Measurements from ENCODE around the gene MS4A12. TPM values are rescaled to one million over a fixed set of nuclear protein-coding genes. Genes with fewer than 3 reads are reported as not detected.
"Not testable (repeated sequence)": the region's sequence is repeated elsewhere in the genome, so short reads cannot be mapped to it uniquely, and the experiment has no call there.

Gene MS4A12
- total RNA-seq, 4 donors from 2014 or later: 1.8 TPM; not detected in 3

DNA sequence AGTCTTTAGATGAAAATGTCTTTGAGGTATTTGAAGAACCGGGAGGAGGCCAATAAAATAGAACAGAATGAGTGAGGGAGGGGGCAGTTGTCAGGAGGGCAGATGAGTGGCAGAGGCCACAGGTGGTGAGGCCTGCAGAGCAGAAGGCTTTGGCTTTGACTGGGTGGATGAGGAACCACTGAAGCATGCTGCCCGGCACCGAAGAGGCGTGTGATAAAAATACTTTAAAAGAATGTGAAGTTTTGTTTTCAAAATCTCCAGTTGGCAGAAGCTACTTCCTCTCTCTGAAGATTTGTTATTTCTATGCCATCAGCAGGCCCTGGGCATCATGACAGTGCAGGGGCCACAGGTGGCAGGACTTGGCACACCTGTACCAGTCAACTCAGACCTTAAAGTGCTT is 6.3 kb downstream of the MS4A12 start:
- H3K27ac ChIP-seq (replicated peaks in 1 of 4): no peak overlapping the region
- H3K9me3 ChIP-seq: no peaks in the 10 kb centered on the region
- TF ChIP-seq EP300 (IDR thresholded peaks at IDR 0.05) (no peak), POLR2AphosphoS5 (IDR thresholded peaks at IDR 0.05) (no peak), POLR2A (IDR thresholded peaks at IDR 0.05; ENCODE audit: low read depth) (no peak)
- TF ChIP-seq, protein P1, sequence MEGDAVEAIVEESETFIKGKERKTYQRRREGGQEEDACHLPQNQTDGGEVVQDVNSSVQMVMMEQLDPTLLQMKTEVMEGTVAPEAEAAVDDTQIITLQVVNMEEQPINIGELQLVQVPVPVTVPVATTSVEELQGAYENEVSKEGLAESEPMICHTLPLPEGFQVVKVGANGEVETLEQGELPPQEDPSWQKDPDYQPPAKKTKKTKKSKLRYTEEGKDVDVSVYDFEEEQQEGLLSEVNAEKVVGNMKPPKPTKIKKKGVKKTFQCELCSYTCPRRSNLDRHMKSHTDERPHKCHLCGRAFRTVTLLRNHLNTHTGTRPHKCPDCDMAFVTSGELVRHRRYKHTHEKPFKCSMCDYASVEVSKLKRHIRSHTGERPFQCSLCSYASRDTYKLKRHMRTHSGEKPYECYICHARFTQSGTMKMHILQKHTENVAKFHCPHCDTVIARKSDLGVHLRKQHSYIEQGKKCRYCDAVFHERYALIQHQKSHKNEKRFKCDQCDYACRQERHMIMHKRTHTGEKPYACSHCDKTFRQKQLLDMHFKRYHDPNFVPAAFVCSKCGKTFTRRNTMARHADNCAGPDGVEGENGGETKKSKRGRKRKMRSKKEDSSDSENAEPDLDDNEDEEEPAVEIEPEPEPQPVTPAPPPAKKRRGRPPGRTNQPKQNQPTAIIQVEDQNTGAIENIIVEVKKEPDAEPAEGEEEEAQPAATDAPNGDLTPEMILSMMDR (IDR thresholded peaks at IDR 0.05): no peak
- no peaks in the 10 kb centered on the region for H3K27me3 ChIP-seq
- WGBS: 62% methylated on average over 4 of the region's 4 CpGs
- intact Hi-C loops (cut with DNase I): no loop called here
- H3K4me1 ChIP-seq: no peaks in the 10 kb centered on the region
- no peak for DNase-seq (ENCODE audit: extremely low spot score)
- no peaks in the 10 kb centered on the region for H3K36me3 ChIP-seq
- no peak overlapping the region for H3K4me3 ChIP-seq

DNA sequence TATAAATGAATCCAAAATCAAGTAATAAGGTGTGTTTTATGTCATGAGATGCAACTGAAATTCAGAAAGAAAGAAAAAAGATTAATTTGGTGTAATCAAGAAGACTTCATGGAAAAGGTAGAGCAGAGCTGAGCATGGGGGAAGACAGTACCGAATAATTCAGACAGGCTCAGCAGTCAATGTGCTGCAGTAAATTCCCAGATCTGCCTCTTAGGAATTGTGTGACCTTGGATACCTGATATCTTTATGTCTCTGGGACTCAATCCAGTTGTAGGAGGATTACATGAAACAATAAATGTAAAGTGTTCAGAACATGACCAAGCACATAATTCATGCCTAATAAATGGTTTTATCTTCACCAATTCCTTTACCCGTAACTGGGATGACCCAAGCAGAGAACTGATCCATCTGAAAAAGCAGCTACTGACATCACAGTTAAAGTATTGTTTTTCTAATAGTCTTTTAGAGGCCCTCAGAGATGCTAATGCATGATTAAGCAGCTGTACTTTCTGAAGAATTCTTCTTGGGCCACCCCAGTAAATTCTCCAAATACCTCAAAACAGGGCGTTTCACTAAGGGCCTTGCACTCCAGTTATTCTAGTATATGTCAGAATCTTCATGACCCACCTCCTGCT is 7.8 kb downstream of the MS4A12 start:
- Histone ChIP-seq H3K27me3 (no peaks in the 10 kb centered on the region), H3K4me3 (no peak overlapping the region), H3K36me3 (no peaks in the 10 kb centered on the region), H3K4me1 (no peaks in the 10 kb centered on the region), H3K27ac (replicated peaks in 1 of 4) (no peak overlapping the region), H3K9me3 (no peaks in the 10 kb centered on the region)
- 62% methylated on average over 3 of the region's 3 CpGs for WGBS
- intact Hi-C loops (cut with DNase I): no loop called here
- no peak for DNase-seq (ENCODE audit: extremely low spot score)
- TF ChIP-seq POLR2A (IDR thresholded peaks at IDR 0.05; ENCODE audit: low read depth): no peak
- TF ChIP-seq, protein P1 (IDR thresholded peaks at IDR 0.05): no peak
- no peak for TF ChIP-seq EP300 (IDR thresholded peaks at IDR 0.05)
- no peak for TF ChIP-seq POLR2AphosphoS5 (IDR thresholded peaks at IDR 0.05)

DNA sequence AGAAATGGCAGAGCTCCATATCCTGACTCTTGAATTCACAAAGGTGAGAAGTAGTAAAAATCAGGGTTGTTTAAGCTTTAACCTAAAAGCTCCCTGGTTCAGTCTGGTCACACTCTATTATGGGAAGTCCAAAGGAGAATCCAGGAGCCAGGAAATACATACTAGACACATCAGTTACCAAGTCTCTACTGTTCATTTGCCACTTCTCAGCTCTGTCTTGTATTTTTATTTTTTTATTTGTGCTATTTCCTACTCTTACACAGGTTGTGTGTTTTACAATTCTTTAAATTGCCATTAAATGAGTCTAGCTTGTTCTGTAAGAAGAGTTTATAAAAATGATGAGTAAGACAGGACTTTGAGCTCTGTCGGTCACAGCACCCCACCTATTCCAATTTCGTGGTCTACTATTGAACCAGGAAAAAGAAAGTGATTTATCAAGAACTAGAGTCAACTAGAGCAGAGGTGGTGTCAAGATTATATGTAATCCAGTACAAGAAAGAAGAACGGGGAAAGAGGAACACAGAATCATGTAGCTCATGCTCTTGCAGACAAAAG is 9.7 kb downstream of the MS4A12 start:
- intact Hi-C loops (cut with DNase I): no loop called here
- no peaks in the 10 kb centered on the region for H3K36me3 ChIP-seq
- no peak overlapping the region for H3K4me3 ChIP-seq
- DNase-seq (ENCODE audit: extremely low spot score): no peak
- no peaks in the 10 kb centered on the region for H3K9me3 ChIP-seq
- H3K4me1 ChIP-seq: no peaks in the 10 kb centered on the region
- TF ChIP-seq POLR2AphosphoS5 (IDR thresholded peaks at IDR 0.05) (no peak), EP300 (IDR thresholded peaks at IDR 0.05) (no peak), POLR2A (IDR thresholded peaks at IDR 0.05; ENCODE audit: low read depth) (no peak)
- TF ChIP-seq, protein P1 (IDR thresholded peaks at IDR 0.05): no peak
- no peaks in the 10 kb centered on the region for H3K27me3 ChIP-seq
- no peak overlapping the region for H3K27ac ChIP-seq (replicated peaks in 1 of 4)
- 74% methylated on average over 3 of the region's 3 CpGs for WGBS

DNA sequence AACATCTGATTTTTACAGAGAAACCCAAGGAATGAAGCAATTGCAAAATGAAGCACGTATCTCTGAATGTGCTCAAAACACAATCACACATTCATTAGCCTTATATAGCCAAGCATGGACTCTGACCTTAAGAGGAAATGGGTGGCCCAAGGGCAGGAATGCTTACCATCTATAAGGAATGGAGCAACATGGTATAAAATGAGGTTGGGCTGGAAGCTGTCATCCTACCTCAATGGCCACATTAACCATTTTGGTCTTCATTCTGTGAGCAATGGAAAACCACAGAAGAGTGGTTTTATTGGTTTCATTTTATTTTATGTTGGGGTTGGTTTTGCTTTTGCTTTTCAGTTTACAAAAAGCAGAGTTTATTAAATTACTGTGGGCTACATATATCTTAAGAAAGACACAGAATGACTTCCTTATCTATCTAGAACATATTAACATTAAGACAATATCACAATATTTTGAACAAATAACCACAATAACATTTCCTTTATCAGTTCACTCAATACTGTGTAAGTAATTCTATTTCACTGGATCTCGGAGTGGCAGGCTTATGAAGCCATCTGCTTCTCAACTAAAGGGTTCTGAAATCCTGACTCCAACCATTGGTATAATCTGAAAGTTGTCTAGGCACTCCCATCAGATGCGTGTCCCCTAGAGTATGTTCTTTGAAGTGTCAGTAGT is 11.8 kb downstream of the MS4A12 start:
- Histone ChIP-seq H3K4me3 (no peak overlapping the region), H3K9me3 (no peaks in the 10 kb centered on the region), H3K4me1 (no peaks in the 10 kb centered on the region), H3K27ac (replicated peaks in 1 of 4) (no peak overlapping the region), H3K36me3 (no peaks in the 10 kb centered on the region), H3K27me3 (no peaks in the 10 kb centered on the region)
- no peak for DNase-seq (ENCODE audit: extremely low spot score)
- 82% methylated on average over 3 of the region's 3 CpGs for WGBS
- TF ChIP-seq POLR2AphosphoS5 (IDR thresholded peaks at IDR 0.05) (no peak), POLR2A (IDR thresholded peaks at IDR 0.05; ENCODE audit: low read depth) (no peak), EP300 (IDR thresholded peaks at IDR 0.05) (no peak)
- TF ChIP-seq, protein P1 (IDR thresholded peaks at IDR 0.05): no peak
- intact Hi-C loops (cut with DNase I): no loop called here

DNA sequence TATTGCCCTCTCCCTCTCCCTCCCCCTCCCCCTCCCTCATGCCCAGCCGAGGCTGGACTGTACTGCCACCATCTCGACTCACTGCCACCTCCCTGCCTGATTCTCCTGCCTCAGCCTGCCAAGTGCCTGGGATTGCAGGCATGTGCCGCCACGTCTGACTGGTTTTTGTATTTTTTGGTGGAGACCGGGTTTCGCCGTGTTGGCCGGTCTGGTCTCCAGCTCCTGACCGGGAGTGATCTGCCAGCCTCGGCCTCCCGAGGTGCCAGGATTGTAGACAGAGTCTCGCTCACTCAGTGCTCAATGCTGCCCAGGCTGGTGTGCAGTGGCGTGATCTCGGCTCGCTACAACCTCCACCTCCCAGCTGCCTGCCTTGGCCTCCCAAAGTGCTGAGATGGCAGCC is 17.0 kb downstream of the MS4A12 start:
- H3K27me3 ChIP-seq; H3K36me3 ChIP-seq; H3K27ac ChIP-seq (replicated peaks in 1 of 4); H3K4me1 ChIP-seq; intact Hi-C loops (cut with DNase I); H3K4me3 ChIP-seq; DNase-seq (ENCODE audit: extremely low spot score); H3K9me3 ChIP-seq: not testable (repeated sequence)
- 81% methylated on average over 15 of the region's 15 CpGs for WGBS

DNA sequence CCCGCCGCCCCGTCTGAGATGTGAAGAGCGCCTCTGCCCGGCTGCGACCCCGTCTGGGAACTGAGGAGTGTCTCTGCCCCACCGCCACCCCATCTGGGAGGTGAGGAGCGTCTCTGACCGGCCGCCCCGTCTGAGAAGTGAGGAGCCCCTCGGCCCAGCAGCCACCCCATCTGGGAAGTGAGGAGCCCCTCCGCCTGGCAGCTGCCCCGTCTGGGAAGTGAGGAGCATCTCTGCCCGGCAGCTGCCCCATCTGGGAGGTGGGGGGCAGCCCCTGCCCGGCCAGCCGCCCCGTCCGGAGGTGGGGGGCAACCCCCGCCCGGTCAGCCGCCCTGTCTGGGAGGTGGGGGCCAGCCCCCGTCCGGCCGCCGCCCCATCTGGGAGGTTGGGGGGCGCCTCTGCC is 17.6 kb downstream of the MS4A12 start:
- H3K27me3 ChIP-seq; H3K27ac ChIP-seq (replicated peaks in 1 of 4); DNase-seq (ENCODE audit: extremely low spot score); H3K36me3 ChIP-seq; intact Hi-C loops (cut with DNase I); H3K9me3 ChIP-seq; H3K4me1 ChIP-seq; H3K4me3 ChIP-seq: not testable (repeated sequence)
- WGBS: 93% methylated on average over 10 of the region's 28 CpGs
